AG09309 (cell line): ENCODE results near the gene TLR6.

Source experiments
- DNase-seq: peaks from one replicate; pipeline ENCODE4 v3.0.0-alpha.2; 2010; ENCODE audit warnings: low read depth
- H3K4me3 ChIP-seq: 2 replicates; pipeline ENCODE4 v1.5.1; 2011; ENCODE audit warnings: mild to moderate bottlenecking, low read depth, low read length, moderate library complexity; ENCODE audit not compliant: control insufficient read depth
- CTCF ChIP-seq: IDR thresholded peaks from 2 replicates; pipeline ENCODE4 v1.5.1; 2011; ENCODE audit warnings: mild to moderate bottlenecking, low read depth, low read length, inconsistent platforms; ENCODE audit not compliant: insufficient read depth, control insufficient read depth; ENCODE audit errors: missing control alignments

TLR6 gene

GRCh38 chr4:38859501-38859900 is 2.9 kb upstream of the TLR6 start:
- no peak for DNase-seq
- H3K4me3 ChIP-seq = no peak overlapping the region
- TF ChIP-seq CTCF = no peak

- H3K4me3 ChIP-seq = no peak overlapping the region
- no peak for DNase-seq
- no peak for TF ChIP-seq CTCF
Observed at GRCh38 chr4:38858097-38858420, 1.4 kb upstream of the TLR6 start.

GRCh38 chr4:38857354-38858096 is 908 bp upstream of the TLR6 start:
- TF ChIP-seq CTCF = no peak
- DNase-seq = peak; percentile 45
- no peak overlapping the region; the same call in 1 of the 2 replicates for H3K4me3 ChIP-seq

GRCh38 chr4:38856046-38856445 is 571 bp downstream of the TLR6 start:
- H3K4me3 ChIP-seq = no peak overlapping the region
- DNase-seq = no peak
- TF ChIP-seq CTCF = no peak

GRCh38 chr4:38855466-38855865 is 1.2 kb downstream of the TLR6 start:
- no peak overlapping the region for H3K4me3 ChIP-seq
- no peak for DNase-seq
- no peak for TF ChIP-seq CTCF

GRCh38 chr4:38846015-38846414 is 10.6 kb downstream of the TLR6 start:
- H3K4me3 ChIP-seq = no peak overlapping the region

More at GRCh38 chr4:38846015-38846414, 10.6 kb downstream of the TLR6 start:
- TF ChIP-seq CTCF = no peak
- no peak for DNase-seq
